Inflammatory macrophage treated with lipopolysaccharide for 1 hour (primary cell): ENCODE results near the gene MARCHF9.

Experiments
- DNase-seq, 2 donors: peaks; one replicate each; pipeline ENCODE4 v3.0.0-alpha.2; 2020 to 2022

The MARCHF9 gene

DNA sequence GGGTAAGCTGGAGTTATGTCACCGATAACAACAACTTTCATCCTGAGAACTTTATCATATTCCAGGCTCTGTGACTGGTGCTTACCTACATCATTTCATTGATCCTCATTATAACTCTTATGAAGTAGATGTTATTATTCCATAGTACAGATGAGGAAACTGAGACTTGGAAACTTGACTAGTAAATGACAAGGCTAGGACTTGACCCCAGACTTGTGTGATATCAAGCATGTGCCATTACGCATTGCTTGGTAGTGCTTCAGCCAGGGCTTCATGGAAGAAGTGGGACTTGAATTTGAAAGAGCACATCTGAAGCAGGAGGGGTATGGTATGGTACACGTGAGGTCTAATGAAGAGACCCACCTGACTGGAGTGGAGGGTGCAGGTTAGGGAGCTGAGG is 51.8 kb downstream of the MARCHF9 start:
- no peak for DNase-seq

- no peak for DNase-seq
Measured at GRCh38 chr12:57807285-57807684, 52.4 kb downstream of the MARCHF9 start.

GRCh38 chr12:57808351-57808750 is 53.4 kb downstream of the MARCHF9 start:
- no peak for DNase-seq

- DNase-seq: no peak
Measured at GRCh38 chr12:57809425-57809824, 54.5 kb downstream of the MARCHF9 start.
